H9 (cell line): ENCODE results near the gene PRR35. TPM values are rescaled to one million over a fixed set of nuclear protein-coding genes. Genes with fewer than 3 reads are reported as not detected.

ENCODE experiments used
- DNase-seq: peaks from one replicate; pipeline ENCODE4 v3.0.0-alpha.2; 2017
- H2AFZ ChIP-seq: one replicate; pipeline ENCODE4 v1.6.1; 2013; ENCODE audit warnings: mild to moderate bottlenecking, low read length, control low read depth, moderate library complexity
- H2AK5ac ChIP-seq: 2 replicates; pipeline ENCODE4 v1.6.1; 2013; ENCODE audit warnings: low read length, control low read depth, mixed read lengths; ENCODE audit not compliant: insufficient read length
- H2BK120ac ChIP-seq: one replicate; pipeline ENCODE4 v1.6.1; 2013; ENCODE audit warnings: low read depth, mild to moderate bottlenecking, low read length, control low read depth, inconsistent platforms; ENCODE audit not compliant: poor library complexity, severe bottlenecking
- H2BK12ac ChIP-seq: 2 replicates; pipeline ENCODE4 v1.6.1; 2013; ENCODE audit warnings: low read length, control low read depth, mixed read lengths, low read depth; ENCODE audit not compliant: insufficient read length
- H2BK15ac ChIP-seq: 2 replicates; pipeline ENCODE4 v1.6.1; 2013; ENCODE audit warnings: low read depth, low read length, control low read depth
- H2BK20ac ChIP-seq: one replicate; pipeline ENCODE4 v1.6.1; 2013; ENCODE audit warnings: low read depth, mild to moderate bottlenecking, low read length, control low read depth, inconsistent platforms; ENCODE audit not compliant: poor library complexity, severe bottlenecking
- H2BK5ac ChIP-seq: 2 replicates; pipeline ENCODE4 v1.6.1; 2013; ENCODE audit warnings: low read length, control low read depth, mixed read lengths; ENCODE audit not compliant: insufficient read length
- H3K14ac ChIP-seq: 2 replicates; pipeline ENCODE4 v1.6.1; 2013; ENCODE audit warnings: low read length, control low read depth; ENCODE audit not compliant: insufficient read depth
- H3K18ac ChIP-seq: 2 replicates; pipeline ENCODE4 v1.6.1; 2013; ENCODE audit warnings: low read depth, mild to moderate bottlenecking, mixed read lengths, low read length, control low read depth; ENCODE audit not compliant: insufficient read length
- H3K23ac ChIP-seq: 2 replicates; pipeline ENCODE4 v1.6.1; 2013; ENCODE audit warnings: low read length, control low read depth, mixed read lengths, low read depth; ENCODE audit not compliant: insufficient read length
- H3K23me2 ChIP-seq: 2 replicates; pipeline ENCODE4 v1.6.1; 2013; ENCODE audit warnings: low read depth, mild to moderate bottlenecking, mixed read lengths, low read length, control low read depth; ENCODE audit not compliant: insufficient read length, poor library complexity, severe bottlenecking
- H3K27ac ChIP-seq: 2 replicates; pipeline ENCODE4 v1.5.1; 2013; ENCODE audit warnings: low read length, control low read depth, mixed read lengths, low read depth; ENCODE audit not compliant: insufficient read length
- H3K27me3 ChIP-seq: 2 replicates; pipeline ENCODE4 v1.6.1; 2013; ENCODE audit warnings: low read length, control low read depth, inconsistent platforms; ENCODE audit not compliant: insufficient read depth
- H3K4ac ChIP-seq: 2 replicates; pipeline ENCODE4 v1.6.1; 2013; ENCODE audit warnings: low read depth, mild to moderate bottlenecking, control low read depth, inconsistent platforms, low read length, moderate library complexity
- H3K4me1 ChIP-seq: 2 replicates; pipeline ENCODE4 v1.6.1; 2013; ENCODE audit warnings: low read length, control low read depth, inconsistent platforms; ENCODE audit not compliant: insufficient read depth
- H3K4me2 ChIP-seq: 2 replicates; pipeline ENCODE4 v1.6.1; 2013; ENCODE audit warnings: low read length, control low read depth, mixed read lengths; ENCODE audit not compliant: insufficient read length, insufficient read depth
- H3K56ac ChIP-seq: 2 replicates; pipeline ENCODE4 v1.6.1; 2013; ENCODE audit warnings: low read depth, mild to moderate bottlenecking, mixed read lengths, low read length, control low read depth; ENCODE audit not compliant: insufficient read length
- H3K79me1 ChIP-seq: 2 replicates; pipeline ENCODE4 v1.6.1; 2013; ENCODE audit warnings: low read depth, mild to moderate bottlenecking, moderate library complexity, low read length, control low read depth, inconsistent platforms; ENCODE audit not compliant: insufficient read depth, poor library complexity, severe bottlenecking
- H3K79me2 ChIP-seq: 2 replicates; pipeline ENCODE4 v1.6.1; 2013; ENCODE audit warnings: low read length, control low read depth, inconsistent platforms; ENCODE audit not compliant: insufficient read depth
- H3K9ac ChIP-seq: 2 replicates; pipeline ENCODE4 v1.6.1; 2013; ENCODE audit warnings: low read length, control low read depth, mixed read lengths; ENCODE audit not compliant: insufficient read length; ENCODE audit errors: extremely low read depth
- H3K9me3 ChIP-seq: one replicate; pipeline ENCODE4 v1.6.1; 2013; ENCODE audit warnings: low read depth, low read length, inconsistent platforms; ENCODE audit not compliant: control insufficient read depth
- H3T11ph ChIP-seq: one replicate; pipeline ENCODE4 v1.6.1; 2013; ENCODE audit warnings: mild to moderate bottlenecking, low read length, control low read depth, inconsistent platforms
- H4K20me1 ChIP-seq: one replicate; pipeline ENCODE4 v1.6.1; 2013; ENCODE audit not compliant: control insufficient read depth, insufficient read length, insufficient read depth
- H4K5ac ChIP-seq: 2 replicates; pipeline ENCODE4 v1.6.1; 2013; ENCODE audit warnings: low read depth, mild to moderate bottlenecking, mixed read lengths, low read length, control low read depth; ENCODE audit not compliant: insufficient read length
- H4K8ac ChIP-seq: replicated peaks from 2 replicates; pipeline ENCODE4 v1.6.1; 2013; ENCODE audit warnings: low read length, control low read depth, mixed read lengths, low read depth; ENCODE audit not compliant: insufficient read length
- H4K91ac ChIP-seq: 2 replicates; pipeline ENCODE4 v1.6.1; 2013; ENCODE audit warnings: low read depth, mild to moderate bottlenecking, moderate library complexity, mixed read lengths, low read length, control low read depth; ENCODE audit not compliant: insufficient read length
- H3K27ac Mint-ChIP-seq, 3 experiments: 2 replicates in 2 of 3; 3 replicates in 1 of 3; pipeline ENCODE4 v1.8.0; 2020 to 2021; ENCODE audit warnings: mixed read lengths in 3 of 3, mild to moderate bottlenecking in 1 of 3, moderate library complexity in 1 of 3
- H3K27me3 Mint-ChIP-seq: 2 replicates; pipeline ENCODE4 v1.8.0; 2021; ENCODE audit warnings: low read depth, mild to moderate bottlenecking, moderate library complexity, mixed read lengths
- H3K36me3 Mint-ChIP-seq, 3 experiments: 2 replicates in 2 of 3; 3 replicates in 1 of 3; pipeline ENCODE4 v1.8.0; 2020 to 2021; ENCODE audit warnings: low read depth in 3 of 3, mixed read lengths in 3 of 3; ENCODE audit not compliant: insufficient read depth in 1 of 3
- H3K4me1 Mint-ChIP-seq, 2 experiments: 2 replicates each; pipeline ENCODE4 v1.8.0; 2020; ENCODE audit warnings: mixed read lengths in 2 of 2
- H3K4me3 Mint-ChIP-seq, 2 experiments: 2 replicates in 1 of 2; 3 replicates in 1 of 2; pipeline ENCODE4 v1.8.0; 2020 to 2021; ENCODE audit warnings: mild to moderate bottlenecking in 2 of 2, mixed read lengths in 2 of 2, moderate library complexity in 1 of 2
- H3K9me3 Mint-ChIP-seq, 2 experiments: 2 replicates in 1 of 2; 3 replicates in 1 of 2; pipeline ENCODE4 v1.8.0; 2020; ENCODE audit warnings: mild to moderate bottlenecking in 2 of 2, mixed read lengths in 2 of 2, moderate library complexity in 1 of 2
- CTCF ChIP-seq: fragments of 200-600 bp; sonication (generic); conservative IDR thresholded peaks from 3 replicates; pipeline ENCODE4 v1.8.0; 2021; ENCODE audit warnings: antibody characterized with exemption, mild to moderate bottlenecking
- WGBS: extraction: QIAGEN DNeasy Blood & Tissue Kit; methylation state at CpG from one replicate; pipeline ENCODE4 v1.1.7; 2013; ENCODE audit warnings: missing lambda C conversion rate, low lambda C conversion rate, mixed read lengths; ENCODE audit not compliant: insufficient read length; ENCODE audit errors: extremely low coverage; 5-methylcytosine and 5-hydroxymethylcytosine counted together
- total RNA-seq: library from RNA; stranded (reverse); gene quantifications from 2 replicates; pipeline ENCODE4 v1.2.1, GENCODE V29; 2021

The PRR35 gene
- total RNA-seq, 1 experiment from 2014 or later: 0.33 TPM

GRCh38 chr16:560701-561412, 663 bp downstream of the PRR35 start:
- DNase-seq: no peak
- H2AFZ ChIP-seq: no peak overlapping the region
- peaks cover 3% of the 10 kb centered on the region for H4K20me1 ChIP-seq
- H3K27ac ChIP-seq: no peak overlapping the region
- H3K27me3 Mint-ChIP-seq: peaks cover 42% of the 10 kb centered on the region
- H4K91ac ChIP-seq: no peak overlapping the region
- no peak for TF ChIP-seq CTCF
- no peak overlapping the region for H3K14ac ChIP-seq
- no peaks in the 10 kb centered on the region for H3K4me1 ChIP-seq
- WGBS: no CpG with 5 or more reads among the region's 54 CpGs
- H4K8ac ChIP-seq: no peak overlapping the region
- H2BK120ac ChIP-seq: no peak overlapping the region
- no peaks in the 10 kb centered on the region for H3K79me2 ChIP-seq
- no peaks in the 10 kb centered on the region for H3K23me2 ChIP-seq
- no peak overlapping the region for H3K4me2 ChIP-seq
- peaks cover 2% of the 10 kb centered on the region; the same call in 1 of the 2 replicates for H3K27me3 ChIP-seq
- H3K23ac ChIP-seq: no peak overlapping the region
- H3T11ph ChIP-seq: no peak overlapping the region
- H3K36me3 Mint-ChIP-seq: no peaks in the 10 kb centered on the region; a peak in 1 of 7 replicates
- no peaks in the 10 kb centered on the region for H3K79me1 ChIP-seq
- H3K18ac ChIP-seq: no peak overlapping the region
- no peak overlapping the region for H3K56ac ChIP-seq
- no peak overlapping the region for H2BK5ac ChIP-seq
- no peak overlapping the region for H2BK12ac ChIP-seq
- no peaks in the 10 kb centered on the region; a peak in 1 of 5 replicates for H3K9me3 Mint-ChIP-seq
- no peak overlapping the region for H3K9ac ChIP-seq
- no peak overlapping the region for H3K4ac ChIP-seq
- no peak overlapping the region for H2BK20ac ChIP-seq
- H3K4me3 Mint-ChIP-seq: peak overlapping the region in 1 of 2 experiments; percentile 58; a peak in 2 of 5 replicates
- H2BK15ac ChIP-seq: no peak overlapping the region
- no peaks in the 10 kb centered on the region for H3K9me3 ChIP-seq
- H4K5ac ChIP-seq: no peak overlapping the region
- no peak overlapping the region for H3K27ac Mint-ChIP-seq
- peaks cover 0 to 6% of the 10 kb centered on the region in 2 experiments; a peak in 2 of 4 replicates for H3K4me1 Mint-ChIP-seq
- H2AK5ac ChIP-seq: no peak overlapping the region
